Stimulated activated CD4-positive, alpha-beta T cell treated with anti-CD3 and anti-CD28 coated beads, Interleukin-1b, Interleukin-23, amount 100 ng/mL, for 48 hours (primary cell): ENCODE measurements around the gene NKAIN2.

Source experiments
- DNase-seq: peaks from one replicate; pipeline ENCODE4 v3.0.0-alpha.2; 2020

Gene NKAIN2

GRCh38 chr6:123803504-123804013 lies at the start of gene NKAIN2:
Gene NKAIN2 (plus strand): TSS chr6:123803865.
- no peak for DNase-seq

- DNase-seq, result no peak
Observed at GRCh38 chr6:123759472-123759871, 44.2 kb upstream of the NKAIN2 start.

GRCh38 chr6:123763904-123764303 lies 39.8 kb upstream of the NKAIN2 start:
- no peak for DNase-seq

GRCh38 chr6:123764722-123765121 lies 38.9 kb upstream of the NKAIN2 start:
- no peak for DNase-seq

- DNase-seq, result no peak
Observed at GRCh38 chr6:123768921-123769320, 34.7 kb upstream of the NKAIN2 start.

GRCh38 chr6:123769431-123769830 lies 34.2 kb upstream of the NKAIN2 start:
- DNase-seq, result no peak

GRCh38 chr6:123770247-123770949 lies 33.3 kb upstream of the NKAIN2 start:
- DNase-seq, result no peak

- no peak for DNase-seq
Observed at GRCh38 chr6:123771126-123771525, 32.5 kb upstream of the NKAIN2 start.

GRCh38 chr6:123777563-123777962 lies 26.1 kb upstream of the NKAIN2 start:
- no peak for DNase-seq

GRCh38 chr6:123780021-123780420 lies 23.6 kb upstream of the NKAIN2 start:
- no peak for DNase-seq

GRCh38 chr6:123784330-123784729 lies 19.3 kb upstream of the NKAIN2 start:
- DNase-seq, result no peak

- no peak for DNase-seq
Observed at GRCh38 chr6:123785039-123785438, 18.6 kb upstream of the NKAIN2 start.

- no peak for DNase-seq
Observed at GRCh38 chr6:123788319-123788718, 15.3 kb upstream of the NKAIN2 start.

GRCh38 chr6:123794190-123794589 lies 9.5 kb upstream of the NKAIN2 start:
- DNase-seq, result no peak

GRCh38 chr6:123794799-123795198 lies 8.9 kb upstream of the NKAIN2 start:
- DNase-seq, result no peak

GRCh38 chr6:123801067-123801466 lies 2.6 kb upstream of the NKAIN2 start:
- no peak for DNase-seq

- DNase-seq, result no peak
Observed at GRCh38 chr6:123802351-123802696, 1.3 kb upstream of the NKAIN2 start.

- peak; percentile 64 for DNase-seq
Observed at GRCh38 chr6:123802697-123803503, 765 bp upstream of the NKAIN2 start.

GRCh38 chr6:123804014-123804786 lies 535 bp downstream of the NKAIN2 start:
- no peak for DNase-seq

GRCh38 chr6:123804787-123805540 lies 1.3 kb downstream of the NKAIN2 start:
- no peak for DNase-seq

- DNase-seq, result no peak
Observed at GRCh38 chr6:123805921-123806320, 2.3 kb downstream of the NKAIN2 start.

- no peak for DNase-seq
Observed at GRCh38 chr6:123806561-123806960, 2.9 kb downstream of the NKAIN2 start.

- DNase-seq, result no peak
Observed at GRCh38 chr6:123808556-123808955, 4.9 kb downstream of the NKAIN2 start.
